Measurements from ENCODE around the gene CDH11. TPM values are rescaled to one million over a fixed set of nuclear protein-coding genes. Genes with fewer than 3 reads are reported as not detected.

The CDH11 gene
- total and polyA plus RNA-seq, 4 experiments from 2014 or later = not detected

DNA sequence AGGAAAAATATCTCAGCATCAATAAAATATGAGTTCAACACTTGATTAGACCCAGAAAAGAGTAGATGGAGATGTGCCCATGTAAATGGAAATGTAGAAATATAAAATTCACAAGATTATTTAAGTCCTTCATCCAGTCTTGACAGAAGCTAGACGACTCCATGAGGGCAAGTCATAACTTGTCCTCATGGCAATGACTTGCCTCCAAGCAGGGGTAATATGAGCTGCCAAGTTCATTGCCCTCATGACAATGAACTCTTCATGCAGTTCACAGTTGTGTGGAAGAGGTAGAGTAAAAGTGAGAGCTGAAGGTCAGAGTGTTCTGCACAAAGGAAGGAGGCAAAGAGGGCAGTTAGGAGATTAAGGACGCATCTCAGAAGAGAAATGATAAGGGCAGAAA is 22.3 kb downstream of the CDH11 start:
- no peak for DNase-seq
- no peaks in the 10 kb centered on the region for H3K4me1 ChIP-seq (ENCODE audit: insufficient read depth, low read length)
- no peaks in the 10 kb centered on the region for H3K27me3 ChIP-seq (ENCODE audit: insufficient read depth, low read length)
- Mint-ChIP-seq H3K4me1 (no peaks in the 10 kb centered on the region), H3K9me3 (peaks cover 0 to 17% (median 3%) of the 10 kb centered on the region in 8 donors), H3K4me3 (no peak overlapping the region), H3K27ac (no peak overlapping the region), H3K27me3 (no peaks in the 10 kb centered on the region), H3K36me3 (no peaks in the 10 kb centered on the region)
- H3K27ac ChIP-seq (ENCODE audit: low read depth, low read length) = no peak overlapping the region
- H3K36me3 ChIP-seq (ENCODE audit: insufficient read depth, low read length) = no peaks in the 10 kb centered on the region
- CTCF ChIA-PET (ENCODE audit: partially characterized antibody) = no interaction called here
- no peaks in the 10 kb centered on the region for H3K9me3 ChIP-seq (ENCODE audit: control insufficient read depth in 1 of 2, low read length in 2 of 2)
- H3K4me3 ChIP-seq (ENCODE audit: low read length in 2 of 2) = no peak overlapping the region
- POLR2A ChIA-PET (ENCODE audit: partially characterized antibody) = no interaction called here
- intact Hi-C loops (cut with micrococcal nuclease) = no loop called here

DNA sequence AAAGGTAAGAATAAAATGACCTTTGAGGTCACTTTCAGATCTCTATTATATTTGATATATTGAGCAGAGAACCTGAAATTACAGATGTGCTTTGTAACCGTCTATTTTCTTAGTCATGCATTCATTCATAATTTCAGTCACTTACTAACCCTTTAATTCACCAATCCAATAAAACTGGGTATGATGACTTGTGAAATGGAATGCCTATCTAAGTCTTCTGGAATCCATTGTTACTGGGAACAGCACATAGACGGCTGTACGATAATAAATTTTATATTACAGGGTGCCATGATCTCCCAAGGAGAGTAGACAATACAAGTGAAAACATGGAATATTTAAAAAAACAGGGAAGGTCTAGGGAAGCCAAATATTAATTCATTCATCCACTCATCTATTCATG is 22.9 kb downstream of the CDH11 start:
- no peak for DNase-seq
- POLR2A ChIA-PET (ENCODE audit: partially characterized antibody) = no interaction called here
- Mint-ChIP-seq H3K36me3 (no peaks in the 10 kb centered on the region), H3K27ac (no peak overlapping the region), H3K9me3 (peaks cover 0 to 20% (median 3%) of the 10 kb centered on the region in 8 donors), H3K27me3 (no peaks in the 10 kb centered on the region), H3K4me1 (no peaks in the 10 kb centered on the region), H3K4me3 (no peak overlapping the region)
- Histone ChIP-seq H3K36me3 (ENCODE audit: insufficient read depth, low read length) (no peaks in the 10 kb centered on the region), H3K4me1 (ENCODE audit: insufficient read depth, low read length) (no peaks in the 10 kb centered on the region), H3K4me3 (ENCODE audit: low read length in 2 of 2) (no peak overlapping the region), H3K27me3 (ENCODE audit: insufficient read depth, low read length) (no peaks in the 10 kb centered on the region), H3K9me3 (ENCODE audit: control insufficient read depth in 1 of 2, low read length in 2 of 2) (no peaks in the 10 kb centered on the region), H3K27ac (ENCODE audit: low read depth, low read length) (no peak overlapping the region)
- intact Hi-C loops (cut with micrococcal nuclease) = no loop called here
- CTCF ChIA-PET (ENCODE audit: partially characterized antibody) = no interaction called here

DNA sequence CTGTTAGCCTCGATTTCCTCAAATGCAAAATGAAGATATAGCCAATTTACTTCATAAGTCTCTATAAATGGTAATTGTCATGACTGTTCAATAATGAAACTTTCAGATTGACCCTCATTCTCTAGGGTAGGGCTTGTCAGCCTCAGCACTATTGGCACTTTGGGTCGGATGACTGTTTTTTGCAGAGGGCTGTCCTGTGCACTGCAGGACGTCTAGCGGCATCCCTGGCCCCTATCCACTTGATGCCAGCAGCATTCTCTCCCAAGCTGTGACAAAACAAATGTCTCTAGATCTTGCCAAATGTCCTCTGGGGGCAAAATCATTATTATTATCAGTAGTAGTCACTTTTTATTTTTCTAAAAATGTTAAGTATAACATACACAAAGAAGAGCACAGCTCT is 24.6 kb downstream of the CDH11 start:
- no peaks in the 10 kb centered on the region for H3K4me1 Mint-ChIP-seq
- ChIA-PET POLR2A (ENCODE audit: partially characterized antibody) (no interaction called here), CTCF (ENCODE audit: partially characterized antibody) (no interaction called here)
- H3K4me3 Mint-ChIP-seq = no peak overlapping the region
- H3K27ac Mint-ChIP-seq = no peak overlapping the region
- Histone ChIP-seq H3K36me3 (ENCODE audit: insufficient read depth, low read length) (no peaks in the 10 kb centered on the region), H3K27me3 (ENCODE audit: insufficient read depth, low read length) (no peaks in the 10 kb centered on the region), H3K9me3 (ENCODE audit: control insufficient read depth in 1 of 2, low read length in 2 of 2) (no peaks in the 10 kb centered on the region), H3K4me1 (ENCODE audit: insufficient read depth, low read length) (no peaks in the 10 kb centered on the region), H3K4me3 (ENCODE audit: low read length in 2 of 2) (no peak overlapping the region), H3K27ac (ENCODE audit: low read depth, low read length) (no peak overlapping the region)
- intact Hi-C loops (cut with micrococcal nuclease) = no loop called here
- no peaks in the 10 kb centered on the region for H3K27me3 Mint-ChIP-seq
- no peaks in the 10 kb centered on the region for H3K36me3 Mint-ChIP-seq
- DNase-seq = no peak
- peaks cover 0 to 22% (median 4%) of the 10 kb centered on the region in 8 donors for H3K9me3 Mint-ChIP-seq

DNA sequence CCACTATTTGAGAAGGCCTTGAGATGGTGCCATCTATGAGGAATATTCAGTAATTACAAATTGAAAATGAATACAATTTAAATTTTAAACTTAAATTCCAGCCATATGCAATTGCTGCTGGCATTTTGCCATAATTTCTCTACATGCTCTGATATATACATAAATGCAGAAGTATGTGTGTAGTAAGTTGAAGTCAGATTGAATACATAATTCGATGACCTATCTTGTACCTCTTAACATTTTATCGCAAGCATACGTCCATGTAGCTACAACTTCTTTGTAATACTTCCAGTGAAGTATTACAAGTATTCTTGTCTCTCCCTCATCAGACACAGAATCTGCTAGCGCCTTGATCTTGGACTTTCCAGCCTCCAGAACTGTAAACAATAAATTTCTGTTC is 26.0 kb downstream of the CDH11 start:
- peaks cover 0 to 1% of the 10 kb centered on the region in 2 donors for H3K27me3 Mint-ChIP-seq
- H3K9me3 Mint-ChIP-seq = peaks cover 0 to 13% (median 6%) of the 10 kb centered on the region in 8 donors
- no peaks in the 10 kb centered on the region for H3K4me1 ChIP-seq (ENCODE audit: insufficient read depth, low read length)
- H3K27ac Mint-ChIP-seq = no peak overlapping the region
- no peaks in the 10 kb centered on the region for H3K36me3 Mint-ChIP-seq
- no peak overlapping the region for H3K27ac ChIP-seq (ENCODE audit: low read depth, low read length)
- POLR2A ChIA-PET (ENCODE audit: partially characterized antibody) = no interaction called here
- CTCF ChIA-PET (ENCODE audit: partially characterized antibody) = no interaction called here
- no peaks in the 10 kb centered on the region for H3K4me1 Mint-ChIP-seq
- no peaks in the 10 kb centered on the region for H3K9me3 ChIP-seq (ENCODE audit: control insufficient read depth in 1 of 2, low read length in 2 of 2)
- H3K27me3 ChIP-seq (ENCODE audit: insufficient read depth, low read length) = no peaks in the 10 kb centered on the region
- intact Hi-C loops (cut with micrococcal nuclease) = no loop called here
- H3K4me3 ChIP-seq (ENCODE audit: low read length in 2 of 2) = no peak overlapping the region
- no peak overlapping the region for H3K4me3 Mint-ChIP-seq
- no peak for DNase-seq
- no peaks in the 10 kb centered on the region for H3K36me3 ChIP-seq (ENCODE audit: insufficient read depth, low read length)

DNA sequence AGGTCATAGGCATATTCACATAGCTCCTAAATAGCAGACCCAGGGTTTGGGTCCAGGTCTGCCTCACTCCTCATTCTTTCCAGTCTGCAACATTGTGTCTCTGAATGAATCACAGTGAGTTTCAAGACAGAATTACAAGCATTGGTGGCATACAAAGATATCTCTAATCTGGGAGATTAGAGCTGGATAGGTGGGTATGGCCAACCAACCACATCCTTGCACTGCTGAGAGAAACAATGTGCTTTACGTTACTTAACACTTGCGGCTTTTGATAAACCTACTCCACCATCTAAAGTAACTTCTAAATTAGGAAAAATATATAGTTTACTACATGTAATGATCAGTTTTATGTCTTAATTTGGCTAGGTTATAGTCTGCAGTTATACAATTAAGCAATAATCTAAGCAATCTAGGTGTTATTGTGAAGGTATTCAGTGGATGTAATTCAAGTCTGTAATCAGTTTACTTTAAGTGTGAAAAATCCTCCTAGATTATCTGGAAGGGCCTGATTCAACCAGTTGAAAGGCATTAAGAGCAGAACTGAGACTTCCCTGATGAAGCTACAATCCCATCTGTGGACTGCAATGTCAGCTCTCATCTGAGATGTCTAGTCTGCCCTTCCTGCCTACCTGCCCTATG is 26.7 kb downstream of the CDH11 start:
- H3K27ac Mint-ChIP-seq = no peak overlapping the region
- POLR2A ChIA-PET (ENCODE audit: partially characterized antibody) = no interaction called here
- H3K27me3 Mint-ChIP-seq = peaks cover 0 to 1% of the 10 kb centered on the region in 2 donors
- no peaks in the 10 kb centered on the region for H3K4me1 Mint-ChIP-seq
- no peaks in the 10 kb centered on the region for H3K36me3 ChIP-seq (ENCODE audit: insufficient read depth, low read length)
- CTCF ChIA-PET (ENCODE audit: partially characterized antibody) = no interaction called here
- DNase-seq = no peak
- H3K9me3 ChIP-seq (ENCODE audit: control insufficient read depth in 1 of 2, low read length in 2 of 2) = no peaks in the 10 kb centered on the region
- intact Hi-C loops (cut with micrococcal nuclease) = no loop called here
- H3K4me1 ChIP-seq (ENCODE audit: insufficient read depth, low read length) = no peaks in the 10 kb centered on the region
- H3K27ac ChIP-seq (ENCODE audit: low read depth, low read length) = no peak overlapping the region
- H3K27me3 ChIP-seq (ENCODE audit: insufficient read depth, low read length) = no peaks in the 10 kb centered on the region
- H3K4me3 Mint-ChIP-seq = no peak overlapping the region
- no peak overlapping the region for H3K4me3 ChIP-seq (ENCODE audit: low read length in 2 of 2)
- no peaks in the 10 kb centered on the region for H3K36me3 Mint-ChIP-seq
- H3K9me3 Mint-ChIP-seq = peaks cover 0 to 14% (median 6%) of the 10 kb centered on the region in 8 donors

DNA sequence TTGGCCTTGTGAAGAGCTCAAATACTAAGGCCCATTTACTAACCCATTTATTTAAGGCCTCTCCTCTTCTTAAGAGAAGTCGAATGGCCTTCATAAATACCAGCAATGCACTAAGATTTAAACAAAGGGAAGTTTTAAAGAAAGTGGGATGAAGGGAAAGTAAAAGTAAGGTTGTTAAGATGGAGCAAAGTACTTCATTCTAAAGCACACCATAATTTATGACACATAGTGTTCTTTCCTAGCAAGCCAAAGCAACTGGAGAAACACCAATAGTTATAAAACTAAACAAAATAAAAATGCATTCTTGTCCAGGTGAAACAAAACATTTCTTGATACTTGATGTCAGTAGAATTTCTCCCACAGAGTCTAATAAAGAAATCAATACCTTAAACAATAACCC is 27.9 kb downstream of the CDH11 start:
- POLR2A ChIA-PET (ENCODE audit: partially characterized antibody) = no interaction called here
- H3K4me3 ChIP-seq (ENCODE audit: low read length in 2 of 2) = no peak overlapping the region

DNA sequence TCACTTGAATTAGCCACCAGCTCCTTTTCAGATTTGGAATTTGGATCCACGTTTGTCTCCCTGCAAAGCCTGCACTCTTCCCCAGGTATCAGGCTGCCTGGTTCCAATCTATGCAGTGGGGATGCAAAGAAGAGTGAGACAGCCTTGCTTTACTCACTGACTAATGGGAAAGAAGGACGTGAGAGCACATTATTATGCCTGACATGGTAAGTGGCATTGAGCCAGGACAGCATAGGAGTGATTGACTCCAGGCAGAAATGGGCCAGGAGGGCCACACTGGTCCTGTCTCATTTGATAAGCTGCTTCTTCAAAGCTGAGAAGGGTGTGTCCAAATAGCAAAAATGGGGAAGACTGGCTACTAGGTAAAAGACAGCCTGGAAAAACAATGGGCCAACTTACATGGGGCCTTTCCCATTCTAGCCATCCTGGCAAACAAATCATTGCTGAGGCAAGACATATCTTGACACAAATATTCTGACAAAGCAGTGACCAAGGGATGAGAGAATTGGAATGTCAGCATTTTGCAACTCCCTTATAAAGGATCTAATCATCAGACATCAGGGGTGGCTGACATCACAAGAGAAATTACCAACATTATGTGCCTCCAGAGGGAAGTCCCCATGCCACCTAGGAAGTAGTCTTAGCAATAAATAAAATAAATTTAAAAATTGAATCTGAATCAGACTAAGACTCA is 38.6 kb downstream of the CDH11 start:
- Histone ChIP-seq H3K4me3 (ENCODE audit: low read length in 2 of 2) (no peak overlapping the region), H3K4me1 (ENCODE audit: insufficient read depth, low read length) (no peaks in the 10 kb centered on the region), H3K36me3 (ENCODE audit: insufficient read depth, low read length) (no peaks in the 10 kb centered on the region), H3K27ac (ENCODE audit: low read depth, low read length) (no peak overlapping the region), H3K9me3 (ENCODE audit: control insufficient read depth in 1 of 2, low read length in 2 of 2) (no peaks in the 10 kb centered on the region), H3K27me3 (ENCODE audit: insufficient read depth, low read length) (no peaks in the 10 kb centered on the region)
- POLR2A ChIA-PET (ENCODE audit: partially characterized antibody) = no interaction called here
- H3K4me3 Mint-ChIP-seq = no peak overlapping the region
- DNase-seq = no peak
- no peak overlapping the region for H3K27ac Mint-ChIP-seq
- H3K36me3 Mint-ChIP-seq = no peaks in the 10 kb centered on the region
- H3K27me3 Mint-ChIP-seq = no peaks in the 10 kb centered on the region
- no peaks in the 10 kb centered on the region for H3K4me1 Mint-ChIP-seq
- intact Hi-C loops (cut with micrococcal nuclease) = no loop called here
- H3K9me3 Mint-ChIP-seq = peaks cover 0 to 12% (median 2%) of the 10 kb centered on the region in 8 donors
- CTCF ChIA-PET (ENCODE audit: partially characterized antibody) = no interaction called here

More for the DNA sequence above, 27.9 kb downstream of the CDH11 start:
- intact Hi-C loops (cut with micrococcal nuclease) = no loop called here
- Mint-ChIP-seq H3K36me3 (no peaks in the 10 kb centered on the region), H3K4me1 (no peaks in the 10 kb centered on the region), H3K27ac (no peak overlapping the region), H3K27me3 (peaks cover 0 to 1% of the 10 kb centered on the region in 2 donors), H3K4me3 (no peak overlapping the region), H3K9me3 (peaks cover 0 to 10% (median 4%) of the 10 kb centered on the region in 8 donors)
- no peaks in the 10 kb centered on the region for H3K9me3 ChIP-seq (ENCODE audit: control insufficient read depth in 1 of 2, low read length in 2 of 2)
- no peaks in the 10 kb centered on the region for H3K4me1 ChIP-seq (ENCODE audit: insufficient read depth, low read length)
- no peak overlapping the region for H3K27ac ChIP-seq (ENCODE audit: low read depth, low read length)
- CTCF ChIA-PET (ENCODE audit: partially characterized antibody) = no interaction called here
- H3K36me3 ChIP-seq (ENCODE audit: insufficient read depth, low read length) = no peaks in the 10 kb centered on the region
- no peaks in the 10 kb centered on the region for H3K27me3 ChIP-seq (ENCODE audit: insufficient read depth, low read length)
- DNase-seq = no peak

All from CD4-positive, alpha-beta memory T cell (primary cell).